Endothelial cell of umbilical vein (primary cell): ENCODE data around the gene FAM131C. TPM values are rescaled to one million over a fixed set of nuclear protein-coding genes. Genes with fewer than 3 reads are reported as not detected.

Experiments
- BruUV-seq: library from RNA; stranded (reverse); fragments of 400-500 nt; replicated peaks from 2 replicates; lab custom pipeline; 2021; lab: Mats Ljungman, UMichigan
- CTCF ChIA-PET: fragments of 300-600, 350-600 bp; sonication (Branson Sonifier 250); formaldehyde crosslinking; loops from one replicate; lab custom pipeline; 2021; ENCODE audit warnings: antibody characterized with exemption, inconsistent platforms; lab: Charles Lee
- POLR2A ChIA-PET: fragments of 300-600, 350-600 bp; sonication (Branson Sonifier 250); formaldehyde crosslinking; loops from one replicate; lab custom pipeline; 2021; ENCODE audit warnings: antibody characterized with exemption, inconsistent platforms; lab: Charles Lee
- DNase-seq: peaks from one replicate; pipeline ENCODE4 v3.0.0-alpha.2; 2011; ENCODE audit warnings: low read depth, low spot score
- FAIRE-seq: peaks from 2 replicates; lab custom pipeline; 2011; peaks lifted over from hg19 to GRCh38; lab: Jason Lieb, UNC
- H2AFZ ChIP-seq: 2 replicates; pipeline ENCODE4 v1.6.0; 2012; ENCODE audit warnings: low read depth, low read length, control low read depth, inconsistent platforms
- H3K27ac ChIP-seq: 2 replicates; pipeline ENCODE4 v1.5.1; 2011; ENCODE audit warnings: low read depth, mild to moderate bottlenecking, control low read depth, low read length, moderate library complexity; ENCODE audit not compliant: insufficient read depth
- H3K27me3 ChIP-seq, 2 experiments: 2 replicates each; pipeline versions ENCODE4 v1.6.0 to v1.6.1; 2011; ENCODE audit warnings: low read length in 2 of 2, mixed read lengths in 1 of 2; ENCODE audit not compliant: control insufficient read depth in 2 of 2, insufficient read depth in 2 of 2
- H3K36me3 ChIP-seq, 2 experiments: 2 replicates in 1 of 2; 3 replicates in 1 of 2; pipeline ENCODE4 v1.5.1; 2011; ENCODE audit warnings: low read length in 2 of 2, mild to moderate bottlenecking in 1 of 2, moderate library complexity in 1 of 2; ENCODE audit not compliant: control insufficient read depth in 2 of 2, insufficient read depth in 2 of 2; ENCODE audit errors: extremely low read depth in 1 of 2
- H3K4me1 ChIP-seq: 3 replicates; pipeline ENCODE4 v1.5.1; 2011; ENCODE audit warnings: mild to moderate bottlenecking, low read length; ENCODE audit not compliant: control insufficient read depth, insufficient read depth; ENCODE audit errors: extremely low read depth
- H3K4me2 ChIP-seq: 2 replicates; pipeline ENCODE4 v1.6.1; 2011; ENCODE audit warnings: low read length, control low read depth, mixed read lengths; ENCODE audit not compliant: insufficient read depth
- H3K4me3 ChIP-seq, 3 experiments: fragments of 200-600 bp in 1 of 3; sonication (generic), shearing (Covaris generic) in 1 of 3; replicated peaks in 1 of 3; 2 replicates each; pipeline ENCODE4 v1.5.1; 2011 to 2016; ENCODE audit warnings: control low read depth in 3 of 3, low read length in 3 of 3, mild to moderate bottlenecking in 2 of 3, inconsistent platforms in 1 of 3, low read depth in 1 of 3, moderate library complexity in 1 of 3; ENCODE audit not compliant: insufficient read depth in 1 of 3
- H3K79me2 ChIP-seq: 2 replicates; pipeline ENCODE4 v1.6.0; 2012; ENCODE audit warnings: low read length, inconsistent platforms; ENCODE audit not compliant: control insufficient read depth, insufficient read depth
- H3K9ac ChIP-seq: replicated peaks from 2 replicates; pipeline ENCODE3; 2011; ENCODE audit warnings: low read length, control low read depth; ENCODE audit not compliant: insufficient read depth; ENCODE audit errors: extremely low read depth
- H3K9me1 ChIP-seq: replicated peaks from 3 replicates; pipeline ENCODE4 v1.6.0; 2011; ENCODE audit warnings: mild to moderate bottlenecking, low read length; ENCODE audit not compliant: control insufficient read depth, insufficient read depth; ENCODE audit errors: extremely low read depth
- H3K9me3 ChIP-seq: replicated peaks from 2 replicates; pipeline ENCODE4 v1.5.1; 2012; ENCODE audit warnings: low read length, inconsistent platforms; ENCODE audit not compliant: control insufficient read depth, insufficient read depth
- H4K20me1 ChIP-seq: replicated peaks from 2 replicates; pipeline ENCODE3; 2011; ENCODE audit warnings: mild to moderate bottlenecking, low read length; ENCODE audit not compliant: control insufficient read depth, insufficient read depth; ENCODE audit errors: extremely low read depth
- EZH2 ChIP-seq: IDR thresholded peaks from 2 replicates; pipeline ENCODE4 v1.6.1; 2012; ENCODE audit warnings: borderline replicate concordance, low read depth, mild to moderate bottlenecking, moderate library complexity, low read length, inconsistent platforms; ENCODE audit not compliant: severe bottlenecking
- FOS ChIP-seq: IDR thresholded peaks from 2 replicates; pipeline ENCODE4 v1.6.1; 2011; ENCODE audit warnings: mild to moderate bottlenecking, low read length, moderate library complexity, borderline replicate concordance; ENCODE audit not compliant: insufficient read depth
- GATA2 ChIP-seq: IDR thresholded peaks from 2 replicates; pipeline ENCODE4 v1.7.0; 2011; ENCODE audit warnings: low read depth, mild to moderate bottlenecking, moderate library complexity, mixed read lengths, low read length; ENCODE audit not compliant: insufficient read length, insufficient read depth
- JUN ChIP-seq: IDR thresholded peaks from 2 replicates; pipeline ENCODE4 v1.6.1; 2011; ENCODE audit warnings: borderline replicate concordance, low read depth; ENCODE audit not compliant: insufficient read length, insufficient read depth
- MYC ChIP-seq: IDR thresholded peaks from one replicate; pipeline ENCODE4 v1.6.1; 2011; ENCODE audit warnings: mild to moderate bottlenecking, low read depth, low read length
- POLR2A ChIP-seq: IDR thresholded peaks from 2 replicates; pipeline ENCODE4 v1.6.1; 2012; ENCODE audit warnings: low read depth, mild to moderate bottlenecking, control low read depth, low read length
- POLR2AphosphoS5 ChIP-seq: IDR thresholded peaks from 2 replicates; pipeline ENCODE4 v1.6.1; 2012; ENCODE audit warnings: low read depth, mild to moderate bottlenecking, control low read depth, low read length, moderate library complexity; ENCODE audit not compliant: insufficient read depth
- dilution Hi-C: fragments of 300-500 bp; cut with MboI; formaldehyde crosslinking; loops from one replicate; pipeline ENCODE4 v1.15.0; 2019; ENCODE audit warnings: low sequenced_read_pairs; ENCODE audit not compliant: extremely low pct_ligation_motif_present
- intact Hi-C: fragments of 100-400 bp; cut with micrococcal nuclease; formaldehyde crosslinking; loops from one replicate; pipeline ENCODE4 v1.10.0; 2022
- polyA plus RNA-seq, 4 experiments: library from polyadenylated mRNA; depleted of rRNA in 3 of 4; stranded (reverse) in 3 of 4; unstranded in 1 of 4; fragments of >200 nt; gene quantifications; 2 replicates each; pipeline versions ENCODE4 v1.2.1 to v1.2.3, GENCODE V29; 2011 to 2012; ENCODE audit warnings: missing spikeins in 1 of 4
- total RNA-seq: library from RNA; stranded (reverse); gene quantifications from 2 replicates; pipeline ENCODE4 v1.2.3, GENCODE V29; 2021
- TF ChIP-seq, protein P1 (sequence below), 2 donors: IDR thresholded peaks; 1 replicate in 1 of 2; 2 replicates in 1 of 2; pipeline ENCODE4 v1.5.1; 2011; ENCODE audit warnings: low read length in 2 of 2, mild to moderate bottlenecking in 2 of 2, moderate library complexity in 2 of 2, control low read depth in 1 of 2, inconsistent platforms in 1 of 2, low read depth in 1 of 2; ENCODE audit not compliant: insufficient read depth in 1 of 2; ENCODE audit errors: extremely low read depth in 1 of 2

FAM131C gene
- total and polyA plus RNA-seq, 2 donors (not counting 3 experiments of a cell fraction or from before 2014, with no cell fraction given) = 0.23 TPM; not detected in 1

DNA sequence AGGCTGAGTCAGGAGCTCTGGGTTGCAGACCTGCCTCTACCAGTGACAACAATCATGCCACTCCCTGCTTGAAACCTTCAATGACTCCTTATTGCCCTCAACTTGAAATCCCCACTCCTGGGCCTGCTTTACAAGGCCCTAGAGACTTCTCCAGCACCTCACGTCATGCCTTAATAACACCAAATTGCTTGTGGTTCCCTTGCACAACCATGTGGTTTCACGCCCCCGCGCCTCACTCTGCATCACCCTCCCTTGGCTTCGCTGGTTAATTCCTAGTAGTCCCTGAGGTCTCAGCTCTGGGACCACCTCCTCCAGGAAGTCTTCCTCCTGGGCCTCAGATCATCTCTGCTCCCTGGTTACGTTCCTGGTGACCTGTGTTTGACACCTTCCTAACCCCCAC is 49.5 kb upstream of the FAM131C start:
- TF ChIP-seq FOS = no peak
- TF ChIP-seq GATA2 = no peak
- no peak for TF ChIP-seq EZH2
- no peak for TF ChIP-seq POLR2AphosphoS5
- TF ChIP-seq, protein P1, sequence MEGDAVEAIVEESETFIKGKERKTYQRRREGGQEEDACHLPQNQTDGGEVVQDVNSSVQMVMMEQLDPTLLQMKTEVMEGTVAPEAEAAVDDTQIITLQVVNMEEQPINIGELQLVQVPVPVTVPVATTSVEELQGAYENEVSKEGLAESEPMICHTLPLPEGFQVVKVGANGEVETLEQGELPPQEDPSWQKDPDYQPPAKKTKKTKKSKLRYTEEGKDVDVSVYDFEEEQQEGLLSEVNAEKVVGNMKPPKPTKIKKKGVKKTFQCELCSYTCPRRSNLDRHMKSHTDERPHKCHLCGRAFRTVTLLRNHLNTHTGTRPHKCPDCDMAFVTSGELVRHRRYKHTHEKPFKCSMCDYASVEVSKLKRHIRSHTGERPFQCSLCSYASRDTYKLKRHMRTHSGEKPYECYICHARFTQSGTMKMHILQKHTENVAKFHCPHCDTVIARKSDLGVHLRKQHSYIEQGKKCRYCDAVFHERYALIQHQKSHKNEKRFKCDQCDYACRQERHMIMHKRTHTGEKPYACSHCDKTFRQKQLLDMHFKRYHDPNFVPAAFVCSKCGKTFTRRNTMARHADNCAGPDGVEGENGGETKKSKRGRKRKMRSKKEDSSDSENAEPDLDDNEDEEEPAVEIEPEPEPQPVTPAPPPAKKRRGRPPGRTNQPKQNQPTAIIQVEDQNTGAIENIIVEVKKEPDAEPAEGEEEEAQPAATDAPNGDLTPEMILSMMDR (IDR thresholded peaks at IDR 0.05; ENCODE audit: extremely low read depth in 1 of 2, insufficient read depth in 1 of 2, low read depth in 1 of 2, low read length in 2 of 2) = no peak
- no peak for TF ChIP-seq JUN
- TF ChIP-seq POLR2A = no peak
- no peak for TF ChIP-seq MYC
- Histone ChIP-seq H3K9ac (no peak overlapping the region), H2AFZ (no peak overlapping the region), H3K79me2 (peaks cover 11% of the 10 kb centered on the region), H3K27ac (no peak overlapping the region), H3K36me3 (peaks cover 32 to 50% of the 10 kb centered on the region in 2 experiments), H3K27me3 (no peaks in the 10 kb centered on the region), H3K4me1 (no peaks in the 10 kb centered on the region), H3K9me3 (no peaks in the 10 kb centered on the region), H3K4me3 (no peak overlapping the region), H3K4me2 (no peak overlapping the region), H4K20me1 (no peaks in the 10 kb centered on the region), H3K9me1 (no peaks in the 10 kb centered on the region)
- dilution Hi-C loops = no loop called here
- FAIRE-seq (no peak), DNase-seq (no peak)
- BruUV-seq = no TSS peak
- ChIA-PET CTCF (interaction anchor here (0.6 to 5.6 kb wide), 5 partner anchors 14 to 240 kb away, joined by 3 to 67 read pairs (median 4); no protein-coding TSS in a partner anchor), POLR2A (interaction anchor here (1.4 kb wide), 1 partner anchor 7 kb away, joined by 4 read pairs; no protein-coding TSS in a partner anchor)
- intact Hi-C loops = loop anchor here (5.0 kb wide), 1 partner anchor 36 kb away; no protein-coding TSS in a partner anchor
